Osteoblast (primary cell): ENCODE results near the gene RASD2. TPM values are rescaled to one million over a fixed set of nuclear protein-coding genes. Genes with fewer than 3 reads are reported as not detected.

Experiments used
- DNase-seq: peaks from one replicate; pipeline ENCODE4 v3.0.0; 2011; ENCODE audit warnings: low spot score, mixed read lengths; ENCODE audit not compliant: insufficient read length; ENCODE audit errors: missing footprints
- H2AFZ ChIP-seq: 2 replicates; pipeline ENCODE4 v1.6.0; 2011; ENCODE audit warnings: mild to moderate bottlenecking, low read length
- H3K27ac ChIP-seq: 2 replicates; pipeline ENCODE4 v1.5.1; 2011; ENCODE audit warnings: mild to moderate bottlenecking, low read depth, low read length, moderate library complexity
- H3K27me3 ChIP-seq: 2 replicates; pipeline ENCODE4 v1.6.0; 2012; ENCODE audit warnings: mild to moderate bottlenecking, control low read depth, inconsistent platforms, low read length, moderate library complexity; ENCODE audit not compliant: insufficient read depth
- H3K36me3 ChIP-seq: 2 replicates; pipeline ENCODE4 v1.5.1; 2011; ENCODE audit warnings: mild to moderate bottlenecking, low read length, control low read depth, moderate library complexity; ENCODE audit not compliant: insufficient read depth
- H3K4me1 ChIP-seq: 2 replicates; pipeline ENCODE4 v1.5.1; 2011; ENCODE audit warnings: mild to moderate bottlenecking, low read length, control low read depth, moderate library complexity; ENCODE audit not compliant: insufficient read depth
- H3K4me2 ChIP-seq: 2 replicates; pipeline ENCODE4 v1.6.0; 2011; ENCODE audit warnings: mild to moderate bottlenecking, low read length; ENCODE audit not compliant: insufficient read depth
- H3K4me3 ChIP-seq: fragments of 200-600 bp; sonication (generic); 3 replicates; pipeline ENCODE4 v1.5.1; 2012; ENCODE audit warnings: mild to moderate bottlenecking, low read length, inconsistent platforms; ENCODE audit not compliant: insufficient read depth
- H3K79me2 ChIP-seq: 2 replicates; pipeline ENCODE4 v1.6.0; 2012; ENCODE audit warnings: mild to moderate bottlenecking, low read length, control low read depth, inconsistent platforms; ENCODE audit not compliant: insufficient read depth
- H3K9me3 ChIP-seq: 2 replicates; pipeline ENCODE4 v1.5.1; 2011; ENCODE audit warnings: low read depth, low read length, control low read depth
- H4K20me1 ChIP-seq: 2 replicates; pipeline ENCODE4 v1.6.0; 2012; ENCODE audit warnings: mild to moderate bottlenecking, low read length, control low read depth; ENCODE audit not compliant: insufficient read depth
- total RNA-seq: library from RNA; depleted of rRNA; stranded (reverse); fragments of >200 nt; gene quantifications from 2 replicates; pipeline ENCODE4 v1.2.3, GENCODE V29; 2012
- TF ChIP-seq, protein P1 (sequence below): IDR thresholded peaks from 2 replicates; pipeline ENCODE4 v1.5.1; 2011; ENCODE audit warnings: mild to moderate bottlenecking, low read depth, low read length, moderate library complexity; ENCODE audit errors: extremely low read depth

RASD2 gene
- total RNA-seq, 1 donor: under 0.01 TPM

DNA sequence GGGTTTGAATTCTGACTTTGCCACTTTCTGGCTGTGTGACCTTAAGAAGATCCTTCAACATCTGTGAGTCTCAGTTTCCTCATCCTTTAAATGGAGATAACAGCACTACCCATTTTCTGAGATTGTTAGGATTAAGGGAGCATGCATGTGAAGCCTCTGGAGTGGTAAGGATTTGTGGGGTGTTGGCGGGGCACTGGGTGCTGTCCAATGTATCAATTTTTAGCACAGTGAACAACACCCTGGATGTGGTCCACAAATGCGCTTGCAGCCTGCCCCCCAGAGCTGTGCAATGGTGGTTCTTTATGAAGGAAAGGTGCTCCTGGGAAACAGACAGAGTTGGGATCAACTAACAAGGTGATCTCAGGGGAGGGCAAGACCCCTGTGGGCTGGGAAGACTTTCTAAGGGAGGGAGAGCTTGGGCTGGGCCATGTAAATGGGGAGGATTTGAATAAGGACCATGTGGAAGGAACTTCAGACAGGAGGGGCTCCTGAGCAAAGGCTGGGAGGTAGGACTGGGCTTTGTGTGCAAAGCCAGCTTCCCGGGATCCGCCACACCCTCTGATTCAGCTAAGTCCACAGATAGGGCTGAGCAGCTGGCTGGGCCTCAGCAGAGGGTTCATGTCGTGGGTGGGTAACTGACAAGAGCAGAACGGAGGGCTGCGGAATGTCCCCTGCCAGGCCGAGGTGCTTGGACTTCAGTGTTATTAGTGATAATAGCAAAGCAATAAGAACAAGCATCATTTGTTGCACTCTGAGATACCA, 22.7 kb upstream of the RASD2 start:
- Histone ChIP-seq H3K4me3 (no peak overlapping the region), H3K27ac (no peak overlapping the region), H3K79me2 (no peaks in the 10 kb centered on the region), H3K9me3 (no peaks in the 10 kb centered on the region), H3K4me1 (no peaks in the 10 kb centered on the region), H4K20me1 (no peaks in the 10 kb centered on the region), H3K27me3 (peaks cover 13% of the 10 kb centered on the region), H2AFZ (no peak overlapping the region), H3K4me2 (no peak overlapping the region), H3K36me3 (no peaks in the 10 kb centered on the region)
- DNase-seq: peak; percentile 87
- TF ChIP-seq, protein P1, sequence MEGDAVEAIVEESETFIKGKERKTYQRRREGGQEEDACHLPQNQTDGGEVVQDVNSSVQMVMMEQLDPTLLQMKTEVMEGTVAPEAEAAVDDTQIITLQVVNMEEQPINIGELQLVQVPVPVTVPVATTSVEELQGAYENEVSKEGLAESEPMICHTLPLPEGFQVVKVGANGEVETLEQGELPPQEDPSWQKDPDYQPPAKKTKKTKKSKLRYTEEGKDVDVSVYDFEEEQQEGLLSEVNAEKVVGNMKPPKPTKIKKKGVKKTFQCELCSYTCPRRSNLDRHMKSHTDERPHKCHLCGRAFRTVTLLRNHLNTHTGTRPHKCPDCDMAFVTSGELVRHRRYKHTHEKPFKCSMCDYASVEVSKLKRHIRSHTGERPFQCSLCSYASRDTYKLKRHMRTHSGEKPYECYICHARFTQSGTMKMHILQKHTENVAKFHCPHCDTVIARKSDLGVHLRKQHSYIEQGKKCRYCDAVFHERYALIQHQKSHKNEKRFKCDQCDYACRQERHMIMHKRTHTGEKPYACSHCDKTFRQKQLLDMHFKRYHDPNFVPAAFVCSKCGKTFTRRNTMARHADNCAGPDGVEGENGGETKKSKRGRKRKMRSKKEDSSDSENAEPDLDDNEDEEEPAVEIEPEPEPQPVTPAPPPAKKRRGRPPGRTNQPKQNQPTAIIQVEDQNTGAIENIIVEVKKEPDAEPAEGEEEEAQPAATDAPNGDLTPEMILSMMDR: no peak

- TF ChIP-seq, protein P1: no peak
- H3K79me2 ChIP-seq: no peaks in the 10 kb centered on the region
- no peaks in the 10 kb centered on the region for H3K36me3 ChIP-seq
- no peak overlapping the region for H3K4me3 ChIP-seq
- H4K20me1 ChIP-seq: no peaks in the 10 kb centered on the region
- DNase-seq: no peak
- no peak overlapping the region for H3K27ac ChIP-seq
- peaks cover 18% of the 10 kb centered on the region for H3K27me3 ChIP-seq
- H3K4me2 ChIP-seq: no peak overlapping the region
- no peaks in the 10 kb centered on the region for H3K4me1 ChIP-seq
- no peaks in the 10 kb centered on the region for H3K9me3 ChIP-seq
- no peak overlapping the region for H2AFZ ChIP-seq
Measured at GRCh38 chr22:35518811-35519210, 21.8 kb upstream of the RASD2 start.

DNA sequence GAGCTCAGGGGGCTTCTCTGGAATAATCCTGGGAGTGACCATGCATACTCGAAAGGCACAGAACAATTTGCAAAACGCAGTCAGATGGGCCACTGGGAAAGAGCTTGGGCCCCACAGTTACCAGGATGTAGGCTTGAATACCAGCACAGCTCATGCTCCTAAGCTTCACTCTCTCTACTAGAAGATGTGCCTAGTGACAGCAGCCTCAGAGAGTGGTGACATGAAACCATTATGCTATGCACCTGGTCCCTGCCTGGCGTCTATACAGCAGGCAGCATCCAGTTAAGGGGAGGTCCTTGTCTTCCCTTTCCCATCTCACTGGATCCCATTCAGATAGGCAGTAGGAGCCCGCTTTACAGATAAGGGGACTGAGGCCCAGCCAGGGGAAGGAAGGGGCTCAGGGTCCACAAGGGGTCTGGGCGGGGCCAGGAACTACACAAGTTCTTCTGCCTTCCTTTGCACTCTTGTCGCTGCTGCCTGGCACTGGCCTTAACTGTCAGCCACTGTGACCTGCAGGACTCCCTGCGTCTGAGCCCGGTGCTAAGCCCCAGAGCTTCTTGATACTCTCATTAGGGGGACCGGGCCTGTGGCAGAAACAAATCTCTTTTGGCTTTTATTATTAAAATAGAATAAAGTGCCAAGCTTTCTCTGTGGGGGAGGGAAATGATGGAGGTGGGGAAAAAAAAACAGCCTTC, 21.2 kb upstream of the RASD2 start:
- Histone ChIP-seq H3K9me3 (no peaks in the 10 kb centered on the region), H4K20me1 (no peaks in the 10 kb centered on the region), H3K4me3 (no peak overlapping the region), H3K36me3 (no peaks in the 10 kb centered on the region), H3K27ac (no peak overlapping the region), H2AFZ (no peak overlapping the region), H3K27me3 (peaks cover 18% of the 10 kb centered on the region), H3K4me1 (no peaks in the 10 kb centered on the region), H3K4me2 (no peak overlapping the region), H3K79me2 (no peaks in the 10 kb centered on the region)
- TF ChIP-seq, protein P1: no peak
- DNase-seq: no peak
